Measurements from ENCODE around the gene UBASH3A. TPM values are rescaled to one million over a fixed set of nuclear protein-coding genes. Genes with fewer than 3 reads are reported as not detected.

UBASH3A gene
- polyA plus RNA-seq (not detected in 3 replicates), polyA minus RNA-seq (not detected in 3 replicates)
- not detected for polyA plus RNA-seq (2011; ENCODE audit: low read depth)
- polyA plus RNA-seq (2011; cell fraction: cytosol; rRNA removed): not detected in 2 replicates
- polyA plus RNA-seq (2011; cell fraction: nucleus; rRNA removed): not detected in 2 replicates
- polyA plus RNA-seq (2012; ENCODE audit: low replicate concordance): not detected in 2 replicates
- polyA minus RNA-seq (2011; cell fraction: cytosol; rRNA and poly(A)+ RNA removed): not detected
- not detected in 2 replicates for polyA minus RNA-seq (2011; cell fraction: nucleus; rRNA and poly(A)+ RNA removed)

- H4K20me1 ChIP-seq (ENCODE audit: control insufficient read depth, extremely low read depth, insufficient read depth, low read length): no peaks in the 10 kb centered on the region
- no peaks in the 10 kb centered on the region for H3K9me1 ChIP-seq (ENCODE audit: control insufficient read depth, extremely low read depth, insufficient read depth, low read length)
- dilution Hi-C loops (cut with MboI; ENCODE audit: extremely low pct_ligation_motif_present, low sequenced_read_pairs): no loop called here
- TF ChIP-seq CTCF (optimal IDR thresholded peaks at IDR 0.05 in 1 of 3, IDR thresholded peaks at IDR 0.05 in 1 of 3, conservative IDR thresholded peaks at IDR 0.05 in 1 of 3; ENCODE audit: extremely low read depth in 1 of 3, insufficient read depth in 2 of 3, low read length in 3 of 3) (no peak), EZH2 (IDR thresholded peaks at IDR 0.05; ENCODE audit: low read length) (no peak)
- H3K4me3 ChIP-seq (ENCODE audit: control insufficient read depth in 2 of 3, extremely low read depth in 1 of 3, insufficient read depth in 2 of 3, low read depth in 1 of 3, low read length in 3 of 3): no peak within 1 kb of the TSS
- FAIRE-seq (no peak), DNase-seq (ENCODE audit: low read depth, low spot score) (no peak)
- no peaks in the 10 kb centered on the region for H3K9me3 ChIP-seq (ENCODE audit: control insufficient read depth, low read depth, low read length)
- no peaks in the 10 kb centered on the region for H3K79me2 ChIP-seq (ENCODE audit: control insufficient read depth, insufficient read depth, low read length)
- no peak within 1 kb of the TSS for H3K27ac ChIP-seq (ENCODE audit: control insufficient read depth, insufficient read depth, low read length)
- no peaks in the 10 kb centered on the region for H3K4me1 ChIP-seq (ENCODE audit: control insufficient read depth, extremely low read depth, insufficient read depth, low read length)
- no peaks in the 10 kb centered on the region for H3K36me3 ChIP-seq (ENCODE audit: control insufficient read depth in 2 of 2, extremely low read depth in 1 of 2, insufficient read depth in 2 of 2, low read length in 2 of 2)
- no peak within 1 kb of the TSS for H3K4me2 ChIP-seq (ENCODE audit: control insufficient read depth, extremely low read depth, insufficient read depth, low read depth, low read length)
- no peaks in the 10 kb centered on the region for H3K27me3 ChIP-seq (ENCODE audit: control insufficient read depth, extremely low read depth, insufficient read depth, low read length)
- no peak within 1 kb of the TSS for H3K9ac ChIP-seq (ENCODE audit: control insufficient read depth, extremely low read depth, insufficient read depth, low read length)
- H2AFZ ChIP-seq (ENCODE audit: control insufficient read depth, low read length): no peak within 1 kb of the TSS
Measured at GRCh38 chr21:42403611-42404231, at the start of gene UBASH3A. Gene UBASH3A, plus strand, starts transcription at chr21:42403902. Its CDS starts 44 bp downstream, at chr21:42403946.

- Histone ChIP-seq H3K9me3 (ENCODE audit: control insufficient read depth, low read depth, low read length) (peaks cover 3% of the 10 kb centered on the region), H3K79me2 (ENCODE audit: control insufficient read depth, insufficient read depth, low read length) (no peaks in the 10 kb centered on the region), H3K27me3 (ENCODE audit: control insufficient read depth, extremely low read depth, insufficient read depth, low read length) (no peaks in the 10 kb centered on the region), H3K4me2 (ENCODE audit: control insufficient read depth, extremely low read depth, insufficient read depth, low read depth, low read length) (no peak overlapping the region), H3K9me1 (ENCODE audit: control insufficient read depth, extremely low read depth, insufficient read depth, low read length) (no peaks in the 10 kb centered on the region), H4K20me1 (ENCODE audit: control insufficient read depth, extremely low read depth, insufficient read depth, low read length) (no peaks in the 10 kb centered on the region), H3K9ac (ENCODE audit: control insufficient read depth, extremely low read depth, insufficient read depth, low read length) (no peak overlapping the region), H3K4me1 (ENCODE audit: control insufficient read depth, extremely low read depth, insufficient read depth, low read length) (no peaks in the 10 kb centered on the region), H2AFZ (ENCODE audit: control insufficient read depth, low read length) (no peak overlapping the region), H3K4me3 (ENCODE audit: control insufficient read depth in 2 of 3, extremely low read depth in 1 of 3, insufficient read depth in 2 of 3, low read depth in 1 of 3, low read length in 3 of 3) (no peak overlapping the region), H3K27ac (ENCODE audit: control insufficient read depth, insufficient read depth, low read length) (no peak overlapping the region), H3K36me3 (ENCODE audit: control insufficient read depth in 2 of 2, extremely low read depth in 1 of 2, insufficient read depth in 2 of 2, low read length in 2 of 2) (no peaks in the 10 kb centered on the region)
- DNase-seq (ENCODE audit: low read depth, low spot score) (no peak), FAIRE-seq (no peak)
- dilution Hi-C loops (cut with MboI; ENCODE audit: extremely low pct_ligation_motif_present, low sequenced_read_pairs): no loop called here
- TF ChIP-seq CTCF (optimal IDR thresholded peaks at IDR 0.05 in 1 of 3, IDR thresholded peaks at IDR 0.05 in 1 of 3, conservative IDR thresholded peaks at IDR 0.05 in 1 of 3; ENCODE audit: extremely low read depth in 1 of 3, insufficient read depth in 2 of 3, low read length in 3 of 3) (no peak), EZH2 (IDR thresholded peaks at IDR 0.05; ENCODE audit: low read length) (no peak)
Measured at GRCh38 chr21:42356046-42356445, 47.7 kb upstream of the UBASH3A start.
